Measurements from ENCODE around the gene KRTAP22-1.

DNA sequence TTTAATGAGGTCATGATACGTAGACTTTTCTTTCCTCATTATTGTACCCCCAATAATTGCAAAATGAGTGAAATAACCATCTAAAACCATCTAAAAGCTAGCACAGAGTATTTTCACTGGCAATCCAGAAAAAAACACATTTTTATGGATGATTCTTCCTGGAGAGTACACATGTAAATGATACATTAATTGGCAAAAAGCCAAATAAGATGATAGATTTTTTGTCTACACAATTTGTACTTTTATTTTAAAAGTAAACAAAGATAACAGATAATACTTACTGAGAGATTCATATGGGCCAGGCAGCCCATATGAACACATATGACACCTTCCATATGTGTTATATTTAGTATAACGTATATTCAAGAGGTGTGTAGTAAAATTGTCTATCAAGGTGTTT, 37.3 kb upstream of the KRTAP22-1 start:
- TF ChIP-seq, protein P1, sequence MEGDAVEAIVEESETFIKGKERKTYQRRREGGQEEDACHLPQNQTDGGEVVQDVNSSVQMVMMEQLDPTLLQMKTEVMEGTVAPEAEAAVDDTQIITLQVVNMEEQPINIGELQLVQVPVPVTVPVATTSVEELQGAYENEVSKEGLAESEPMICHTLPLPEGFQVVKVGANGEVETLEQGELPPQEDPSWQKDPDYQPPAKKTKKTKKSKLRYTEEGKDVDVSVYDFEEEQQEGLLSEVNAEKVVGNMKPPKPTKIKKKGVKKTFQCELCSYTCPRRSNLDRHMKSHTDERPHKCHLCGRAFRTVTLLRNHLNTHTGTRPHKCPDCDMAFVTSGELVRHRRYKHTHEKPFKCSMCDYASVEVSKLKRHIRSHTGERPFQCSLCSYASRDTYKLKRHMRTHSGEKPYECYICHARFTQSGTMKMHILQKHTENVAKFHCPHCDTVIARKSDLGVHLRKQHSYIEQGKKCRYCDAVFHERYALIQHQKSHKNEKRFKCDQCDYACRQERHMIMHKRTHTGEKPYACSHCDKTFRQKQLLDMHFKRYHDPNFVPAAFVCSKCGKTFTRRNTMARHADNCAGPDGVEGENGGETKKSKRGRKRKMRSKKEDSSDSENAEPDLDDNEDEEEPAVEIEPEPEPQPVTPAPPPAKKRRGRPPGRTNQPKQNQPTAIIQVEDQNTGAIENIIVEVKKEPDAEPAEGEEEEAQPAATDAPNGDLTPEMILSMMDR (IDR thresholded peaks at IDR 0.05), result no peak
- TF ChIP-seq POLR2AphosphoS5 (IDR thresholded peaks at IDR 0.05; ENCODE audit: low read depth, low read length), result no peak

Measured in Panc1 (cell line).